ENCODE measurements around the gene TSPAN32. TPM values are rescaled to one million over a fixed set of nuclear protein-coding genes. Genes with fewer than 3 reads are reported as not detected.

TSPAN32 gene
- total RNA-seq (2.7 TPM), polyA plus RNA-seq (ENCODE audit: insufficient read depth in 1 of 8, insufficient read length in 8 of 8, low replicate concordance in 1 of 8) (1 to 10 TPM; 1.6 to 6.9 (median 3.6) TPM)
- long read RNA-seq, donor 1 = 0 reads
- long read RNA-seq, donor 2 = 0 reads
- long read RNA-seq, donor 3 = 0 reads
- long read RNA-seq, donor 4 = 0 reads
- long read RNA-seq, donor 5 = 0 reads
- long read RNA-seq, donor 6 = 0 reads
- long read RNA-seq, donor 7, partial matches to known transcripts = 0 of 1 reads
- long read RNA-seq, donor 7, other reads (novel, unspliced or antisense) = 0 of 1 reads
- long read RNA-seq, donor 8 = 0 reads
- long read RNA-seq, donor 9 = 0 reads
- long read RNA-seq, donor 10, partial matches to known transcripts = 0 of 1 reads
- long read RNA-seq, donor 10, other reads (novel, unspliced or antisense) = 0 of 1 reads
- long read RNA-seq, donor 11 = 0 reads

DNA sequence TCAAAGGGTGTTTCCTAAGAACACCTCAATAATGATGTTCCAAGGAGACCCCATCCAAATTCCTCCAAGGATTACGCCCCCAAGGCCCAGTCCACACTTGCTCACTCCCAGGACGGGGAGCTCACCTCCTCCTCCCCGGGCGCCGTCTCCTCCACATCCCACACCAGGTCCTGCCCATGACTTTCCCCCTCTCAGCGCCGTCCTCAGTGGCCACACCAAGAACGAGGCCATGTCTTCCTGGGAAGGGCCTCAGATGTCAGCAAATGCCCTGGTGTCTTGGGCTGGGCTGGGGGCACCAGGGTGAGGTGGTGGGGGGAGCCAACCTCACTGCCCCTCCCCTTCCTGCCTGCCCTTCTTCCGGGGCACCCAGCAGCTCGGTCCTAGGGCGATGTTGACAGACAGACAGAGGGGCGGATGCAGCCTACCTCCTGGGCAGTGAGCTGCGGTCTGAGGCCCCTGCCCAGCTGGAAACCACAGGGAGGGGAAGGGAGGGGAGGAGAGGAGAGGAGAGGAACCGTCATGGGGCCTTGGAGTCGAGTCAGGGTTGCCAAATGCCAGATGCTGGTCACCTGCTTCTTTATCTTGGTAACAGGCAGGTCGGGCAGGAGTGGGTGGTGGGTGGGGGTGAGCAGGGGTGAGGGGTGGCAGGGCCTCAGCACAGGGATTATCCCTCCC lies at the start of gene TSPAN32, which contains the start of gene C11orf21:
Gene TSPAN32, plus strand, starts transcription at position 383 of the 675 bp plus-strand sequence. Its CDS starts 137 bp downstream, at position 520.
Gene C11orf21, minus strand, starts transcription at position 288 of the 675 bp plus-strand sequence. Its CDS starts 110 bp downstream, at position 178.
- WGBS (ENCODE audit: insufficient coverage) = 56% methylated on average over 3 of the region's 16 CpGs
- peak; percentile 62 for DNase-seq
- Histone ChIP-seq H3K9me3 (replicated peaks; ENCODE audit: control insufficient read depth, low read depth, low read length) (no peaks in the 10 kb centered on the region), H3K36me3 (ENCODE audit: control insufficient read depth, insufficient read depth, low read length) (no peaks in the 10 kb centered on the region), H3K4me3 (ENCODE audit: low read length) (peak within 1 kb of the TSS; percentile 9), H3K4me1 (ENCODE audit: control insufficient read depth, insufficient read depth, low read length) (peaks cover 59% of the 10 kb centered on the region), H3K27ac (ENCODE audit: low read length) (peak within 1 kb of the TSS; percentile 31), H3K27me3 (ENCODE audit: control insufficient read depth, insufficient read depth, low read length) (no peaks in the 10 kb centered on the region)

DNA sequence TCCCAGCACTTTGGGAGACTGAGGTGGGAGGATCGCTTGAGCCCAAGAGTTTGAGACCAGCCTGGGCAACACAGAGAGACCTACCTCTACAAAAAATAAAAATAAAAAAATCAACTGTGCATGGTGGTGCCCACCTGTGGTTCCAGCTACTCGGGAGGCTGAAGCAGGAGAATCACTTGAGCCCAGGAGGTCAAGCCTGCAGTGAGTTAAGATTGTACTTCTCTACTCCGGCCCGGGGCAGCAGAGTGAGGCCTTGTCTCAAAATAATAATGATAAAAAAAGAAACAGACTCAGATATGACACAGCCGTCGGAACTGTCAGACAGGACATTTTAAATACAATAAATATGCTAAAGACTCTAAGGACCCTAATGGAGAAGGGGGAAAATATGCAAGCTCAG lies 49.8 kb upstream of the TSPAN32 start:
- WGBS (ENCODE audit: insufficient coverage) = no CpG with 5 or more reads among the region's 6 CpGs
- Histone ChIP-seq H3K27ac (ENCODE audit: low read length) (no peak overlapping the region), H3K36me3 (ENCODE audit: control insufficient read depth, insufficient read depth, low read length) (no peaks in the 10 kb centered on the region), H3K9me3 (replicated peaks; ENCODE audit: control insufficient read depth, low read depth, low read length) (no peaks in the 10 kb centered on the region), H3K27me3 (ENCODE audit: control insufficient read depth, insufficient read depth, low read length) (peaks cover 13% of the 10 kb centered on the region), H3K4me3 (ENCODE audit: low read length) (no peak overlapping the region), H3K4me1 (ENCODE audit: control insufficient read depth, insufficient read depth, low read length) (no peaks in the 10 kb centered on the region)
- DNase-seq = no peak

GRCh38 chr11:2256293-2256913 lies 45.4 kb upstream of the TSPAN32 start:
- H3K36me3 ChIP-seq (ENCODE audit: control insufficient read depth, insufficient read depth, low read length) = no peaks in the 10 kb centered on the region
- no peaks in the 10 kb centered on the region for H3K4me1 ChIP-seq (ENCODE audit: control insufficient read depth, insufficient read depth, low read length)
- H3K9me3 ChIP-seq (replicated peaks; ENCODE audit: control insufficient read depth, low read depth, low read length) = no peaks in the 10 kb centered on the region
- H3K4me3 ChIP-seq (ENCODE audit: low read length) = no peak overlapping the region
- no peak for DNase-seq
- H3K27me3 ChIP-seq (ENCODE audit: control insufficient read depth, insufficient read depth, low read length) = no peaks in the 10 kb centered on the region
- H3K27ac ChIP-seq (ENCODE audit: low read length) = no peak overlapping the region
- 75% methylated on average over 10 of the region's 14 CpGs for WGBS (ENCODE audit: insufficient coverage)

- no peaks in the 10 kb centered on the region for H3K36me3 ChIP-seq (ENCODE audit: control insufficient read depth, insufficient read depth, low read length)
- H3K9me3 ChIP-seq (replicated peaks; ENCODE audit: control insufficient read depth, low read depth, low read length) = no peaks in the 10 kb centered on the region
- no peaks in the 10 kb centered on the region for H3K4me1 ChIP-seq (ENCODE audit: control insufficient read depth, insufficient read depth, low read length)
- H3K4me3 ChIP-seq (ENCODE audit: low read length) = no peak overlapping the region
- WGBS (ENCODE audit: insufficient coverage) = 89% methylated on average over 26 of the region's 31 CpGs
- no peak for DNase-seq
- H3K27me3 ChIP-seq (ENCODE audit: control insufficient read depth, insufficient read depth, low read length) = no peaks in the 10 kb centered on the region
- H3K27ac ChIP-seq (ENCODE audit: low read length) = no peak overlapping the region
These were observed 44.7 kb upstream of the TSPAN32 start for GRCh38 chr11:2256951-2257700.

GRCh38 chr11:2258501-2259465 lies 43.0 kb upstream of the TSPAN32 start:
- WGBS (ENCODE audit: insufficient coverage) = 88% methylated on average over 28 of the region's 29 CpGs
- H3K4me1 ChIP-seq (ENCODE audit: control insufficient read depth, insufficient read depth, low read length) = no peaks in the 10 kb centered on the region
- H3K4me3 ChIP-seq (ENCODE audit: low read length) = no peak overlapping the region
- no peaks in the 10 kb centered on the region for H3K36me3 ChIP-seq (ENCODE audit: control insufficient read depth, insufficient read depth, low read length)
- no peaks in the 10 kb centered on the region for H3K9me3 ChIP-seq (replicated peaks; ENCODE audit: control insufficient read depth, low read depth, low read length)
- no peak for DNase-seq
- H3K27me3 ChIP-seq (ENCODE audit: control insufficient read depth, insufficient read depth, low read length) = peaks cover 5% of the 10 kb centered on the region
- no peak overlapping the region for H3K27ac ChIP-seq (ENCODE audit: low read length)

DNA sequence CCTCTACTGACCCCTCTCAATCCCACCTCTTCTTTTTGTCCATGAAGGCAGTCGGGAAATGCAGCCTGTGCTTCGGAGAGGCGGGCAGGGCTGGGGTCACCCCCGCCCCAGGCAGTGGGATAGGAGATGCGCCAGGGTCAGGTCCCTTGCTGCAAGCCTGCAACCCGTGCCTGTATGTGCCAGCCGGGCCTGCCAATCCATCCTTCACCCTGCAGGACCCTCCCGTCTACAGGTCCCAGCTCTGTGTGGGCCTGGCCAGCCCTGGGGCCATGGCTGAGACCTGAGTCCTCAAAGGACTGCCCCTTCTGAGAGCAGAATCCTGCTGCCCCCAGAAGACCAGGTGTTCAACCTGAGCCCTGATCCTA lies 42.4 kb upstream of the TSPAN32 start:
- H3K4me1 ChIP-seq (ENCODE audit: control insufficient read depth, insufficient read depth, low read length) = no peaks in the 10 kb centered on the region
- peaks cover 8% of the 10 kb centered on the region for H3K27me3 ChIP-seq (ENCODE audit: control insufficient read depth, insufficient read depth, low read length)
- no peak for DNase-seq
- H3K9me3 ChIP-seq (replicated peaks; ENCODE audit: control insufficient read depth, low read depth, low read length) = no peaks in the 10 kb centered on the region
- H3K36me3 ChIP-seq (ENCODE audit: control insufficient read depth, insufficient read depth, low read length) = no peaks in the 10 kb centered on the region
- no peak overlapping the region for H3K4me3 ChIP-seq (ENCODE audit: low read length)
- H3K27ac ChIP-seq (ENCODE audit: low read length) = no peak overlapping the region
- WGBS (ENCODE audit: insufficient coverage) = 92% methylated on average over 7 of the region's 8 CpGs

- Histone ChIP-seq H3K27ac (ENCODE audit: low read length) (no peak overlapping the region), H3K27me3 (ENCODE audit: control insufficient read depth, insufficient read depth, low read length) (peaks cover 10% of the 10 kb centered on the region), H3K36me3 (ENCODE audit: control insufficient read depth, insufficient read depth, low read length) (no peaks in the 10 kb centered on the region), H3K4me1 (ENCODE audit: control insufficient read depth, insufficient read depth, low read length) (no peaks in the 10 kb centered on the region), H3K9me3 (replicated peaks; ENCODE audit: control insufficient read depth, low read depth, low read length) (no peaks in the 10 kb centered on the region), H3K4me3 (ENCODE audit: low read length) (no peak overlapping the region)
- no peak for DNase-seq
- WGBS (ENCODE audit: insufficient coverage) = 76% methylated on average over 6 of the region's 12 CpGs
These were observed 41.8 kb upstream of the TSPAN32 start for GRCh38 chr11:2259897-2260451.

DNA sequence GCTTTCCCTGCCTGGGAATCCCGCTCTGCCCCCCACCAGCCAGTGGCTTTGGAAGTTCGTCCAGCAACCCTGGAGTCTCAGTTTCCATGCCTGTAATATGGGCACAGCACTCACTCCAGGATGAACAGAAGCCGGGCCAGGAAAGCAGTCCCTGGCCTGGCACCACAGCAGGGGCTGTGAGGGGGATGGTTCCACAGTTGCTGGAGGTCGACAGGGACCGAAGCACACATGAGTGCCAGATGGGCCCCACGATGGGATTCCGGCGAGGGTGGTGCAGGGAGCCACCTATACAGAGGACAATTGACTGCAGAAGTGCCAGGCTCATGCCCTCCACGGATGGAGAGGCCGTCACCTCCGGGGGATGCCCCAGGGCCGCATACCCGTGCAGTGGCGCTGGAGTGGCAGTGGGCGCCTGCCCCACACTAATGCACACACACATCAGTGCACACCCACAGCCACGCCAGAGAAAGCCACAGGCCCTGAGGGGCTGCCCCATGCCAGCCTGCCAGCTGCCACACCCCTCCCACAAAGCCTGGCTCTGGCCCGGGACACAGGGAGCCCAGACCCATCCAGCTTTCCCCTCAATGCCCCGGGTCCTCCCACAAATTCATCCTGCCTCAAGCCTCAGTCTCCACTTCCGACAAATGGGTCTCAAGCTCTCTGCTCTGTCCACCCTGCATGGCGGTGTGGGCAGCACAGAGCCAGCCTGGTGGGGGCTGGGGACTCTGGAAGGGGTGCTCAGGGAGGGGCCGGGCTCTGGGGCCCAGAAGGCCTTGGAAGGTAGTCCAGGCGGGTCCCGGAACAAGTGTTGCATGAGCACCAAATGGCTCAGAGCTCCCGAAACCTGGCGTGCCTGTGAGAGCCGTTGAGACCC lies 41.1 kb upstream of the TSPAN32 start:
- DNase-seq = no peak
- H3K4me1 ChIP-seq (ENCODE audit: control insufficient read depth, insufficient read depth, low read length) = no peaks in the 10 kb centered on the region
- H3K27me3 ChIP-seq (ENCODE audit: control insufficient read depth, insufficient read depth, low read length) = peaks cover 14% of the 10 kb centered on the region
- no peak overlapping the region for H3K4me3 ChIP-seq (ENCODE audit: low read length)
- no peaks in the 10 kb centered on the region for H3K36me3 ChIP-seq (ENCODE audit: control insufficient read depth, insufficient read depth, low read length)
- H3K9me3 ChIP-seq (replicated peaks; ENCODE audit: control insufficient read depth, low read depth, low read length) = no peaks in the 10 kb centered on the region
- no peak overlapping the region for H3K27ac ChIP-seq (ENCODE audit: low read length)
- 75% methylated on average over 23 of the region's 26 CpGs for WGBS (ENCODE audit: insufficient coverage)
